Suprapubic skin (tissue), 3 donors: ENCODE measurements around the gene RHBDL3.

Experiments used
- EP300 ChIP-seq: sonication (generic); formaldehyde crosslinking; IDR thresholded peaks from one replicate; pipeline ENCODE4 v1.6.1; 2017; ENCODE audit warnings: antibody characterized with exemption
- POLR2A ChIP-seq, 2 donors: fragments of 450-650 bp; IDR thresholded peaks; one replicate each; pipeline ENCODE4 v1.6.1; 2017; ENCODE audit warnings: antibody characterized with exemption in 2 of 2, mild to moderate bottlenecking in 2 of 2, moderate library complexity in 2 of 2
- TF ChIP-seq, protein P1 (sequence below), 2 donors: fragments of 200-600 bp in 1 of 2; fragments of 450-650 bp in 1 of 2; sonication (generic) in 1 of 2; IDR thresholded peaks; one replicate each; pipeline ENCODE4 v1.5.1; 2016 to 2019; ENCODE audit warnings: antibody characterized with exemption in 2 of 2, mild to moderate bottlenecking in 1 of 2, moderate library complexity in 1 of 2

DNA sequence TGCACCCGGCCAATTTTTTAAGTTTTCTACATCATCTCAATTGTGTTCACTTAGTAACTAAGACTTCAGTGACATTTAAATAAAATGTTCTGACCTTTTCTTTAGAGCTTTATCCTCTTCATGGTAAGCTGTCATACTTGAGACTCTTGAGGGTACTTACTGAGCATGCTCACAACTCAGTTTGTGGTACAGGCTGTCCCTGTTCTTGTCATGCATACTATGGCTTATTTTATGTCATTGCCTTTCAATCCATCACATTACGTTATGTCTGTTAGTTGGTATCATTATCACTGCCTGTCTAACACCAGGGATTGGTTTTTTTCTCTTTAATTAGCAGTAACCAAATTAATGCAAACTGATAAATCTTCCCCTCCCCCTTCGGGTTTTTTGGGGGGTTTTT is 41.9 kb upstream of the RHBDL3 start:
- TF ChIP-seq, protein P1, sequence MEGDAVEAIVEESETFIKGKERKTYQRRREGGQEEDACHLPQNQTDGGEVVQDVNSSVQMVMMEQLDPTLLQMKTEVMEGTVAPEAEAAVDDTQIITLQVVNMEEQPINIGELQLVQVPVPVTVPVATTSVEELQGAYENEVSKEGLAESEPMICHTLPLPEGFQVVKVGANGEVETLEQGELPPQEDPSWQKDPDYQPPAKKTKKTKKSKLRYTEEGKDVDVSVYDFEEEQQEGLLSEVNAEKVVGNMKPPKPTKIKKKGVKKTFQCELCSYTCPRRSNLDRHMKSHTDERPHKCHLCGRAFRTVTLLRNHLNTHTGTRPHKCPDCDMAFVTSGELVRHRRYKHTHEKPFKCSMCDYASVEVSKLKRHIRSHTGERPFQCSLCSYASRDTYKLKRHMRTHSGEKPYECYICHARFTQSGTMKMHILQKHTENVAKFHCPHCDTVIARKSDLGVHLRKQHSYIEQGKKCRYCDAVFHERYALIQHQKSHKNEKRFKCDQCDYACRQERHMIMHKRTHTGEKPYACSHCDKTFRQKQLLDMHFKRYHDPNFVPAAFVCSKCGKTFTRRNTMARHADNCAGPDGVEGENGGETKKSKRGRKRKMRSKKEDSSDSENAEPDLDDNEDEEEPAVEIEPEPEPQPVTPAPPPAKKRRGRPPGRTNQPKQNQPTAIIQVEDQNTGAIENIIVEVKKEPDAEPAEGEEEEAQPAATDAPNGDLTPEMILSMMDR (IDR thresholded peaks at IDR 0.05) = no peak
- no peak for TF ChIP-seq POLR2A (IDR thresholded peaks at IDR 0.05)
- no peak for TF ChIP-seq EP300
